HepG2 (cell line): ENCODE measurements around the gene SPAAR. TPM values are rescaled to one million over a fixed set of nuclear protein-coding genes. Genes with fewer than 3 reads are reported as not detected.

Experiments used
- CCAR2 ChIP-seq: fragments of 200-400 bp; formaldehyde crosslinking; optimal IDR thresholded peaks from 2 replicates; pipeline ENCODE3; 2018; ENCODE audit warnings: low read depth, mild to moderate bottlenecking, low read length, moderate library complexity
- DPF2 ChIP-seq: sonication (generic); formaldehyde crosslinking; IDR thresholded peaks from 2 replicates; pipeline ENCODE4 v1.4.0; 2020; ENCODE audit warnings: mild to moderate bottlenecking, low read depth, missing genetic modification reagents, borderline replicate concordance
- FOXK2 ChIP-seq: fragments of 450-650 bp; IDR thresholded peaks from 2 replicates; pipeline ENCODE4 v1.6.1; 2016
- HNRNPH1 ChIP-seq: fragments of 200-400 bp; formaldehyde crosslinking; optimal IDR thresholded peaks from 2 replicates; pipeline ENCODE3; 2017; ENCODE audit warnings: mild to moderate bottlenecking, low read depth, low read length
- IKZF4 ChIP-seq: sonication (generic); formaldehyde crosslinking; IDR thresholded peaks from 2 replicates; pipeline ENCODE4 v1.5.1; 2020; ENCODE audit warnings: borderline replicate concordance, mild to moderate bottlenecking, low read depth, missing genetic modification reagents; ENCODE audit errors: not compliant biosample characterization
- MAFF ChIP-seq: IDR thresholded peaks from 2 replicates; pipeline ENCODE4 v1.6.1; 2011; ENCODE audit warnings: low read depth, low read length, improper control_type of control experiment
- NAIF1 ChIP-seq: sonication (generic); formaldehyde crosslinking; IDR thresholded peaks from 2 replicates; pipeline ENCODE4 v1.5.0; 2020; ENCODE audit warnings: mild to moderate bottlenecking, missing genetic modification reagents, borderline replicate concordance
- NCOA2 ChIP-seq: sonication (generic); formaldehyde crosslinking; IDR thresholded peaks from 2 replicates; pipeline ENCODE4 v1.8.0; 2022; ENCODE audit warnings: inconsistent platforms
- NFE2L2 ChIP-seq: fragments of 150-350 bp; IDR thresholded peaks from 2 replicates; pipeline ENCODE4 v1.6.1; 2014; ENCODE audit warnings: low read length
- PCBP1 ChIP-seq: fragments of 200-400 bp; formaldehyde crosslinking; IDR thresholded peaks from 2 replicates; pipeline ENCODE4 v1.6.1; 2017; ENCODE audit warnings: mild to moderate bottlenecking, low read depth, low read length, borderline replicate concordance
- PLRG1 ChIP-seq: fragments of 450-650 bp; conservative IDR thresholded peaks from 2 replicates; pipeline ENCODE4 v1.6.1; 2016
- SMAD3 ChIP-seq: sonication (generic); formaldehyde crosslinking; IDR thresholded peaks from 2 replicates; pipeline ENCODE4 v1.4.0; 2020; ENCODE audit warnings: missing genetic modification reagents
- TAF15 ChIP-seq: fragments of 200-400 bp; formaldehyde crosslinking; IDR thresholded peaks from one replicate; pipeline ENCODE4 v1.6.1; 2018; ENCODE audit warnings: mild to moderate bottlenecking, low read depth, low read length; ENCODE audit not compliant: poor library complexity, severe bottlenecking
- ZBTB1 ChIP-seq: sonication (generic); formaldehyde crosslinking; IDR thresholded peaks from 2 replicates; pipeline ENCODE4 v1.4.0; 2020; ENCODE audit warnings: missing genetic modification reagents, borderline replicate concordance
- ZBTB20 ChIP-seq: sonication (generic); formaldehyde crosslinking; IDR thresholded peaks from 2 replicates; pipeline ENCODE4 v1.8.1; 2023; ENCODE audit warnings: missing genetic modification reagents, low read depth, mild to moderate bottlenecking, borderline replicate concordance
- ZNF251 ChIP-seq: sonication (generic); formaldehyde crosslinking; IDR thresholded peaks from 2 replicates; pipeline ENCODE4 v1.9.0; 2021; ENCODE audit warnings: mild to moderate bottlenecking, missing genetic modification reagents
- ZNF343 ChIP-seq: sonication (generic); formaldehyde crosslinking; IDR thresholded peaks from 2 replicates; pipeline ENCODE4 v1.4.0; 2020; ENCODE audit warnings: mild to moderate bottlenecking, missing genetic modification reagents
- ZNF616 ChIP-seq: sonication (generic); formaldehyde crosslinking; IDR thresholded peaks from 2 replicates; pipeline ENCODE4 v1.5.0; 2020; ENCODE audit warnings: low read depth, mild to moderate bottlenecking, missing genetic modification reagents
- ZNF713 ChIP-seq: sonication (generic); formaldehyde crosslinking; IDR thresholded peaks from 2 replicates; pipeline ENCODE4 v1.4.0; 2020; ENCODE audit warnings: mild to moderate bottlenecking, missing genetic modification reagents
- ZNF780A ChIP-seq: sonication (generic); formaldehyde crosslinking; IDR thresholded peaks from 2 replicates; pipeline ENCODE4 v1.8.0; 2022; ENCODE audit warnings: mild to moderate bottlenecking, missing genetic modification reagents, moderate library complexity
- ZNF878 ChIP-seq: sonication (generic); formaldehyde crosslinking; IDR thresholded peaks from 2 replicates; pipeline ENCODE4 v1.8.1; 2023; ENCODE audit warnings: mild to moderate bottlenecking, missing genetic modification reagents, moderate library complexity
- ZSCAN22 ChIP-seq: sonication (generic); formaldehyde crosslinking; IDR thresholded peaks from 2 replicates; pipeline ENCODE4 v1.4.0; 2020; ENCODE audit warnings: mild to moderate bottlenecking, missing genetic modification reagents
- polyA plus RNA-seq, 8 experiments: library from polyadenylated mRNA; depleted of rRNA in 3 of 8; stranded (reverse) in 7 of 8; unstranded in 1 of 8; fragments of >200 nt; fragmentation: Illumina TruSeq in 4 of 8; extraction: Trizol in 4 of 8; gene quantifications; 2 replicates each; pipeline versions ENCODE4 v1.2.1 to v1.2.3, GENCODE V29; 2011 to 2016; ENCODE audit warnings: low read depth in 4 of 8, missing spikeins in 1 of 8, mixed read lengths in 1 of 8; ENCODE audit not compliant: insufficient read depth in 1 of 8
- total RNA-seq, 5 experiments: library from RNA; depleted of rRNA; stranded (reverse); fragments of >200 nt; fragmentation: Illumina TruSeq; extraction: Trizol; gene quantifications; 2 replicates each; pipeline ENCODE4 v1.2.3, GENCODE V29; 2016; ENCODE audit warnings: low read depth in 1 of 5
- TF ChIP-seq, protein P1 (sequence below): IDR thresholded peaks from 2 replicates; pipeline ENCODE4 v1.6.1; 2016
- TF ChIP-seq, protein P2 (sequence below): sonication (generic); formaldehyde crosslinking; IDR thresholded peaks from 2 replicates; pipeline ENCODE4 v1.4.0; 2020; ENCODE audit warnings: mild to moderate bottlenecking, low read depth, missing genetic modification reagents

Gene SPAAR
- total and polyA plus RNA-seq, 2 of the 13 experiments (the other 11 are each of a cell fraction or from before 2014, with no cell fraction given): 0.07 TPM; not detected in 1

DNA sequence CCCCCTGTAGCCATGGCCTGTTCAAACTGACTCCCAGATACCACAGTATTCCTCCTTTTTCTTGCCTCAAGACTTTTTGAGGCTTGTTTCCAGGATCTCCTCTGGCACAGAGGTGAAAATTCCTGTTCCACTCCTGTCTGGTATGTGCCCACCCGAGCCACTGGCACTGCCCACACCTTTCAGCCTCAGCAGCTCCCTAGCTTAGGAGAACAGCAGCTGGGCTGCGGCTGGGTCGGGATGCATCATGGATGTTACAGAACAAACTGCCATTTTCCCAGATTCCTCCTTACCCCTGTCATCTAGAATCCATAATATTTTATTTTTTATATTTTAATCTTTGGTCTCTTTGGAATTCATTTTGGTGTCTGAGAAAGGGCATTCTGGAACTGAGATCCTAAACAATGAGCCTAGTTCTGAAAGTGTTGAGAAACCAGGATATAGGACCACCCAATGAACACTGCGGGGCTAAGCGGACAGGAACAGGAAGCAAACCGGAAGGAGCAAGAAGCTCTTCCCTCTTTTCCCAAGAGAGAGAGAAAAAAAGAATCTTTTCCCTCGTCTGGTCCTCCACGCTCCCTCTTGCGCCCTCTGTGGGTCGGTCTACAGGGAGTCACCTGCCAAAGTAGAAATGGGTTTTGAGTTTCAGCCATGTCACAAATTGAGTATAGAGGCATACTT is 36.2 kb downstream of the SPAAR start (continued):
- TF ChIP-seq ZBTB20 (no peak), ZNF616 (CRISPR knock-in tag) (no peak), PCBP1 (no peak), ZSCAN22 (no peak), TAF15 (no peak), NFE2L2 (no peak), ZNF780A (CRISPR knock-in tag) (no peak), ZNF343 (no peak), ZBTB1 (CRISPR knock-in tag) (no peak), MAFF (no peak), NCOA2 (CRISPR knock-in tag) (no peak), FOXK2 (no peak), PLRG1 (no peak), HNRNPH1 (no peak), CCAR2 (no peak), NAIF1 (CRISPR knock-in tag) (no peak), ZNF713 (CRISPR knock-in tag) (no peak), IKZF4 (no peak), ZNF878 (CRISPR knock-in tag) (no peak), DPF2 (no peak), ZNF251 (CRISPR knock-in tag) (no peak), SMAD3 (CRISPR knock-in tag) (peak; percentile 51; the same call in 1 of the 2 replicates)
- TF ChIP-seq, protein P1, sequence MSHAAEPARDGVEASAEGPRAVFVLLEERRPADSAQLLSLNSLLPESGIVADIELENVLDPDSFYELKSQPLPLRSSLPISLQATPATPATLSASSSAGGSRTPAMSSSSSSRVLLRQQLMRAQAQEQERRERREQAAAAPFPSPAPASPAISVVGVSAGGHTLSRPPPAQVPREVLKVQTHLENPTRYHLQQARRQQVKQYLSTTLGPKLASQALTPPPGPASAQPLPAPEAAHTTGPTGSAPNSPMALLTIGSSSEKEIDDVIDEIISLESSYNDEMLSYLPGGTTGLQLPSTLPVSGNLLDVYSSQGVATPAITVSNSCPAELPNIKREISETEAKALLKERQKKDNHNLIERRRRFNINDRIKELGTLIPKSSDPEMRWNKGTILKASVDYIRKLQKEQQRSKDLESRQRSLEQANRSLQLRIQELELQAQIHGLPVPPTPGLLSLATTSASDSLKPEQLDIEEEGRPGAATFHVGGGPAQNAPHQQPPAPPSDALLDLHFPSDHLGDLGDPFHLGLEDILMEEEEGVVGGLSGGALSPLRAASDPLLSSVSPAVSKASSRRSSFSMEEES (CRISPR knock-in tag): no peak
- TF ChIP-seq, protein P2, sequence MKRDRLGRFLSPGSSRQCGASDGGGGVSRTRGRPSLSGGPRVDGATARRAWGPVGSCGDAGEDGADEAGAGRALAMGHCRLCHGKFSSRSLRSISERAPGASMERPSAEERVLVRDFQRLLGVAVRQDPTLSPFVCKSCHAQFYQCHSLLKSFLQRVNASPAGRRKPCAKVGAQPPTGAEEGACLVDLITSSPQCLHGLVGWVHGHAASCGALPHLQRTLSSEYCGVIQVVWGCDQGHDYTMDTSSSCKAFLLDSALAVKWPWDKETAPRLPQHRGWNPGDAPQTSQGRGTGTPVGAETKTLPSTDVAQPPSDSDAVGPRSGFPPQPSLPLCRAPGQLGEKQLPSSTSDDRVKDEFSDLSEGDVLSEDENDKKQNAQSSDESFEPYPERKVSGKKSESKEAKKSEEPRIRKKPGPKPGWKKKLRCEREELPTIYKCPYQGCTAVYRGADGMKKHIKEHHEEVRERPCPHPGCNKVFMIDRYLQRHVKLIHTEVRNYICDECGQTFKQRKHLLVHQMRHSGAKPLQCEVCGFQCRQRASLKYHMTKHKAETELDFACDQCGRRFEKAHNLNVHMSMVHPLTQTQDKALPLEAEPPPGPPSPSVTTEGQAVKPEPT (CRISPR knock-in tag): no peak
